IMR-90 (cell line): Measurements from ENCODE around the gene CFAP20. TPM values are rescaled to one million over a fixed set of nuclear protein-coding genes. Genes with fewer than 3 reads are reported as not detected.
"Not testable (repeated sequence)": the region's sequence is repeated elsewhere in the genome, so short reads cannot be mapped to it uniquely, and the experiment has no call there.

ENCODE experiments used
- ATAC-seq: fragments of 200-7000 bp; cut with Tn5 transposase; 2 replicates; pipeline ENCODE4 v1.9.1; 2020; ENCODE audit warnings: low read depth, mild to moderate bottlenecking, moderate library complexity
- BruUV-seq: library from RNA; stranded (reverse); fragments of 400-500 nt; replicated peaks from 2 replicates; lab custom pipeline; 2021; lab: Mats Ljungman, UMichigan
- CTCF ChIA-PET: fragments of 300-600 bp; formaldehyde crosslinking; extraction: SDS; loops from one replicate; lab custom pipeline; 2021; ENCODE audit warnings: antibody characterized with exemption; lab: Yijun Ruan, JAX
- POLR2A ChIA-PET: fragments of 300-600 bp; sonication (Branson Sonifier 250); formaldehyde crosslinking; loops from one replicate; lab custom pipeline; 2022; ENCODE audit warnings: antibody characterized with exemption; ENCODE audit not compliant: unreplicated experiment; lab: Charles Lee
- DNase-seq: peaks from one replicate; pipeline ENCODE4 v3.0.0; 2013
- H2AFZ ChIP-seq: replicated peaks from 2 replicates; pipeline ENCODE3; 2013; ENCODE audit warnings: low read length, mild to moderate bottlenecking; ENCODE audit not compliant: poor library complexity
- H2AK5ac ChIP-seq: 2 replicates; pipeline ENCODE4 v1.6.1; 2013; ENCODE audit warnings: low read depth, low read length, inconsistent platforms
- H2AK9ac ChIP-seq: replicated peaks from 2 replicates; pipeline ENCODE3; 2013; ENCODE audit warnings: mild to moderate bottlenecking, low read depth, low read length, moderate library complexity; ENCODE audit not compliant: poor library complexity
- H2BK120ac ChIP-seq: 2 replicates; pipeline ENCODE4 v1.6.1; 2013; ENCODE audit warnings: low read depth, low read length, inconsistent platforms
- H2BK15ac ChIP-seq: 3 replicates; pipeline ENCODE4 v1.6.1; 2013; ENCODE audit warnings: low read depth, low read length, inconsistent platforms
- H2BK20ac ChIP-seq: 2 replicates; pipeline ENCODE4 v1.6.1; 2013; ENCODE audit warnings: low read depth, mild to moderate bottlenecking, inconsistent platforms, low read length, moderate library complexity
- H2BK5ac ChIP-seq: 2 replicates; pipeline ENCODE4 v1.6.1; 2013; ENCODE audit warnings: mild to moderate bottlenecking, low read depth, low read length, inconsistent platforms; ENCODE audit not compliant: poor library complexity, severe bottlenecking
- H3K14ac ChIP-seq: replicated peaks from 2 replicates; pipeline ENCODE4 v1.6.1; 2013; ENCODE audit warnings: low read depth, low read length, inconsistent platforms
- H3K18ac ChIP-seq: 2 replicates; pipeline ENCODE4 v1.6.1; 2013; ENCODE audit warnings: low read depth, low read length, control low read depth
- H3K23ac ChIP-seq: 2 replicates; pipeline ENCODE4 v1.6.1; 2013; ENCODE audit warnings: low read depth, low read length, inconsistent platforms
- H3K27ac ChIP-seq: 2 replicates; pipeline ENCODE4 v1.5.1; 2013; ENCODE audit warnings: mild to moderate bottlenecking, control low read depth, low read length; ENCODE audit not compliant: insufficient read depth
- H3K27me3 ChIP-seq: 2 replicates; pipeline ENCODE4 v1.6.1; 2013; ENCODE audit warnings: low read length; ENCODE audit not compliant: control insufficient read depth, insufficient read depth
- H3K36me3 ChIP-seq: 2 replicates; pipeline ENCODE4 v1.6.1; 2013; ENCODE audit warnings: low read length, mixed read lengths; ENCODE audit not compliant: control insufficient read depth, insufficient read depth
- H3K4ac ChIP-seq: 2 replicates; pipeline ENCODE4 v1.6.1; 2013; ENCODE audit warnings: low read depth, low read length, inconsistent platforms
- H3K4me1 ChIP-seq: 2 replicates; pipeline ENCODE4 v1.6.1; 2013; ENCODE audit warnings: low read length, mixed read lengths; ENCODE audit not compliant: control insufficient read depth, insufficient read depth
- H3K4me2 ChIP-seq: 2 replicates; pipeline ENCODE4 v1.6.1; 2013; ENCODE audit warnings: low read depth, mild to moderate bottlenecking, control low read depth, low read length, moderate library complexity
- H3K4me3 ChIP-seq: 2 replicates; pipeline ENCODE4 v1.5.1; 2013; ENCODE audit warnings: low read depth, mild to moderate bottlenecking, control low read depth, low read length, moderate library complexity; ENCODE audit not compliant: insufficient read depth
- H3K56ac ChIP-seq: 2 replicates; pipeline ENCODE4 v1.6.1; 2013; ENCODE audit warnings: low read length, inconsistent platforms; ENCODE audit not compliant: insufficient read depth; ENCODE audit errors: extremely low read depth
- H3K79me1 ChIP-seq, 2 experiments: 2 replicates each; pipeline ENCODE4 v1.6.1; 2013; ENCODE audit warnings: low read length in 2 of 2, inconsistent platforms in 1 of 2, low read depth in 1 of 2
- H3K9ac ChIP-seq: 2 replicates; pipeline ENCODE4 v1.6.1; 2013; ENCODE audit warnings: low read depth, low read length, control low read depth
- H3K9me1 ChIP-seq: 2 replicates; pipeline ENCODE4 v1.6.1; 2013; ENCODE audit warnings: low read length, inconsistent platforms; ENCODE audit not compliant: insufficient read depth
- H3K9me3 ChIP-seq: 2 replicates; pipeline ENCODE4 v1.6.1; 2013; ENCODE audit warnings: low read length; ENCODE audit not compliant: control insufficient read depth, insufficient read depth
- H4K20me1 ChIP-seq: 2 replicates; pipeline ENCODE4 v1.6.1; 2013; ENCODE audit warnings: low read length, inconsistent platforms; ENCODE audit not compliant: insufficient read depth
- H4K5ac ChIP-seq: 2 replicates; pipeline ENCODE4 v1.6.1; 2013; ENCODE audit warnings: mild to moderate bottlenecking, low read depth, low read length, control low read depth
- H4K8ac ChIP-seq, 2 experiments: 2 replicates each; pipeline ENCODE4 v1.6.1; 2013; ENCODE audit warnings: low read depth in 2 of 2, low read length in 2 of 2, control low read depth in 1 of 2, inconsistent platforms in 1 of 2
- H4K91ac ChIP-seq: 2 replicates; pipeline ENCODE4 v1.6.1; 2013; ENCODE audit warnings: low read depth, low read length, inconsistent platforms; ENCODE audit not compliant: insufficient read depth
- BHLHE40 ChIP-seq: fragments of 150-350 bp; IDR thresholded peaks from 2 replicates; pipeline ENCODE4 v1.6.1; 2016; ENCODE audit warnings: mild to moderate bottlenecking, low read depth, low read length
- CEBPB ChIP-seq: IDR thresholded peaks from 2 replicates; pipeline ENCODE4 v1.6.1; 2012; ENCODE audit warnings: low read depth, low read length, improper control_type of control experiment
- CHD1 ChIP-seq: IDR thresholded peaks from 2 replicates; pipeline ENCODE4 v1.6.1; 2012; ENCODE audit warnings: low read depth, low read length, improper control_type of control experiment
- FOS ChIP-seq: fragments of 150-350 bp; IDR thresholded peaks from 2 replicates; pipeline ENCODE4 v1.6.1; 2016; ENCODE audit warnings: low read depth, low read length
- NFE2L2 ChIP-seq: fragments of 150-350 bp; IDR thresholded peaks from 2 replicates; pipeline ENCODE4 v1.6.1; 2016; ENCODE audit warnings: low read depth, mild to moderate bottlenecking, low read length
- POLR2A ChIP-seq: IDR thresholded peaks from 2 replicates; pipeline ENCODE4 v1.6.1; 2012; ENCODE audit warnings: mild to moderate bottlenecking, low read depth, low read length
- RFX5 ChIP-seq: IDR thresholded peaks from 2 replicates; pipeline ENCODE4 v1.8.0; 2012; ENCODE audit warnings: low read depth, mild to moderate bottlenecking, low read length, moderate library complexity
- WGBS, 2 experiments: methylation state at CpG; one replicate each; pipeline versions ENCODE4 v1.1.5 to v1.1.7; 2013; ENCODE audit warnings: missing lambda C conversion rate in 2 of 2; ENCODE audit not compliant: insufficient read length in 1 of 2; ENCODE audit errors: extremely low coverage in 2 of 2; 5-methylcytosine and 5-hydroxymethylcytosine counted together
- dilution Hi-C: fragments of 300-500 bp; cut with HindIII; formaldehyde crosslinking; loops from one replicate; pipeline ENCODE4 v1.14.3; 2018; ENCODE audit warnings: low sequenced_read_pairs; ENCODE audit not compliant: unreplicated experiment
- in situ Hi-C: fragments of 300-500 bp; cut with MboI; formaldehyde crosslinking; loops from 3 replicates; pipeline ENCODE4 v1.14.3; 2019; ENCODE audit warnings: low sequenced_read_pairs, inconsistent platforms, mixed read lengths
- intact Hi-C: fragments of 100-400 bp; cut with micrococcal nuclease; formaldehyde crosslinking; loops from 2 replicates; pipeline ENCODE4 v1.10.0; 2022
- polyA plus RNA-seq, 3 experiments: library from polyadenylated mRNA; depleted of rRNA; stranded (reverse); fragments of >200 nt; gene quantifications; 2 replicates each; pipeline ENCODE4 v1.2.3, GENCODE V29; 2012; ENCODE audit warnings: low replicate concordance in 1 of 3
- total RNA-seq: library from RNA; depleted of rRNA; stranded (reverse); fragments of >200 nt; gene quantifications from 2 replicates; pipeline ENCODE4 v1.2.3, GENCODE V29; 2012
- TF ChIP-seq, protein P1 (sequence below): fragments of 150-350 bp; IDR thresholded peaks from 2 replicates; pipeline ENCODE4 v1.6.1; 2016; ENCODE audit warnings: low read depth, mild to moderate bottlenecking, low read length, moderate library complexity, borderline replicate concordance
- TF ChIP-seq, protein P2 (sequence below): fragments of 150-350 bp; IDR thresholded peaks from 2 replicates; pipeline ENCODE4 v1.6.1; 2017; ENCODE audit warnings: mild to moderate bottlenecking, antibody characterized with exemption, low read length, low read depth

The CFAP20 gene
- total and polyA plus RNA-seq, 2 of the 4 experiments (the other 2 are of a cell fraction): 39.1 to 54.0 TPM

DNA sequence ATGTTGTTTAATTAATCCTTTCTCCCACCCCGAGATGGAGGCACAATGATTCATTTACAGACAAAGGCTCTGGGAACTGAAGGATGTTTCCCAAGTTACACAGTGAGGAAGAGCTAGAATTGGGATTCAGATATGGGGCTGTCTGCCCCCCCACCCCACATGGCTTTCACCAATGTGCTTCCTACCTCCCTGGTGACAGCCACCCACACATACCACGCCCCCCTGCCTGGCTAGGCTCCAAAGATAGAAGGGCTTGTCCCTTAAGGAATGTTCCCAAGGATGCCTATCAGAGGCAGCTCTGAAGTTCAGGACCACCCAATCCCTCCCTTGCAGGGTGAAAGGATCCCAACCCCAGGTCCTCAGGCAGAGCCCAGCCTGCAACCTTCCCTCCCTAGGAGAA is 32.9 kb downstream of the CFAP20 start:
- no peak overlapping the region for H4K91ac ChIP-seq
- no peak overlapping the region for H3K4me2 ChIP-seq
- intact Hi-C loops: no loop called here
- H4K20me1 ChIP-seq: no peaks in the 10 kb centered on the region
- no peak overlapping the region for H3K27ac ChIP-seq
- no peak overlapping the region for H3K56ac ChIP-seq
- no peak for DNase-seq
- no peak overlapping the region for H2BK5ac ChIP-seq
- H3K79me1 ChIP-seq: no peaks in the 10 kb centered on the region
- H2AK9ac ChIP-seq: no peak overlapping the region
- no peak overlapping the region for H3K9ac ChIP-seq
- no peak overlapping the region for H3K23ac ChIP-seq
- H3K18ac ChIP-seq: no peak overlapping the region
- H2BK20ac ChIP-seq: no peak overlapping the region
- no peaks in the 10 kb centered on the region for H3K36me3 ChIP-seq
- H3K4me1 ChIP-seq: no peaks in the 10 kb centered on the region
- in situ Hi-C loops: no loop called here
- no CpG with 5 or more reads among the region's 2 CpGs for WGBS, 2 experiments
- no peak overlapping the region for H2AK5ac ChIP-seq
- no peak for ATAC-seq
- no peak overlapping the region for H3K4me3 ChIP-seq
- H3K14ac ChIP-seq: no peak overlapping the region
- dilution Hi-C loops: no loop called here
- ChIA-PET POLR2A (no interaction called here), CTCF (no interaction called here)
- H3K9me1 ChIP-seq: no peaks in the 10 kb centered on the region
- H3K27me3 ChIP-seq: peaks cover 15% of the 10 kb centered on the region
- no peak overlapping the region for H3K4ac ChIP-seq
- no peak overlapping the region for H2BK120ac ChIP-seq
- H3K9me3 ChIP-seq: no peaks in the 10 kb centered on the region
- H2AFZ ChIP-seq: peak overlapping the region; percentile 23
- TF ChIP-seq, protein P1, sequence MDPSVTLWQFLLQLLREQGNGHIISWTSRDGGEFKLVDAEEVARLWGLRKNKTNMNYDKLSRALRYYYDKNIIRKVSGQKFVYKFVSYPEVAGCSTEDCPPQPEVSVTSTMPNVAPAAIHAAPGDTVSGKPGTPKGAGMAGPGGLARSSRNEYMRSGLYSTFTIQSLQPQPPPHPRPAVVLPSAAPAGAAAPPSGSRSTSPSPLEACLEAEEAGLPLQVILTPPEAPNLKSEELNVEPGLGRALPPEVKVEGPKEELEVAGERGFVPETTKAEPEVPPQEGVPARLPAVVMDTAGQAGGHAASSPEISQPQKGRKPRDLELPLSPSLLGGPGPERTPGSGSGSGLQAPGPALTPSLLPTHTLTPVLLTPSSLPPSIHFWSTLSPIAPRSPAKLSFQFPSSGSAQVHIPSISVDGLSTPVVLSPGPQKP: no peak
- TF ChIP-seq RFX5 (no peak), FOS (no peak), NFE2L2 (no peak), CEBPB (no peak), POLR2A (no peak), CHD1 (no peak), BHLHE40 (no peak)
- TF ChIP-seq, protein P2, sequence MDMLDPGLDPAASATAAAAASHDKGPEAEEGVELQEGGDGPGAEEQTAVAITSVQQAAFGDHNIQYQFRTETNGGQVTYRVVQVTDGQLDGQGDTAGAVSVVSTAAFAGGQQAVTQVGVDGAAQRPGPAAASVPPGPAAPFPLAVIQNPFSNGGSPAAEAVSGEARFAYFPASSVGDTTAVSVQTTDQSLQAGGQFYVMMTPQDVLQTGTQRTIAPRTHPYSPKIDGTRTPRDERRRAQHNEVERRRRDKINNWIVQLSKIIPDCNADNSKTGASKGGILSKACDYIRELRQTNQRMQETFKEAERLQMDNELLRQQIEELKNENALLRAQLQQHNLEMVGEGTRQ: no peak
- BruUV-seq: no TSS peak
- no peak overlapping the region for H4K8ac ChIP-seq
- H2BK15ac ChIP-seq: no peak overlapping the region
- H4K5ac ChIP-seq: no peak overlapping the region

DNA sequence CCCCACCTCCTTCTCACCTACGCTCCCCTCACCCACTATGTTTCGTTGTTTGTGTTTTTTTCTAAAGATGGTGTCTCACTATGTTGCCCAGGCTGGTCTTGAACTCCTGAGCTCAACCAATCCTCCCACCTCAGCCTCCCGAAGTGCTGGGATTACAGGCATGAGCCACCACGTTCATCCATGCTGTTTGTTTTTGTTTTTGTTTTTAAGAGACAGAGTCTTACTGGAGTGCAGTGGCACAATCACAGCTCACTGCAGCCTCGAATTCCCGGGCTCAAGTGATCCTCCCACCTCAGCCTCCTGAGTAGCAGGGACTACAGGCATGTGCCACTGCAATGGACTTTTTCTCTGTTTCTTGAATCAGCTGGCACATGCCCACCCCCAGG is 33.6 kb downstream of the CFAP20 start:
- DNase-seq, H3K14ac ChIP-seq, H3K4me1 ChIP-seq, H3K9me3 ChIP-seq, H3K36me3 ChIP-seq, ATAC-seq, H3K27ac ChIP-seq, H4K20me1 ChIP-seq, H2BK20ac ChIP-seq, H4K8ac ChIP-seq, H2AK5ac ChIP-seq, dilution Hi-C loops, H2BK120ac ChIP-seq, H2BK5ac ChIP-seq, H2BK15ac ChIP-seq, H3K79me1 ChIP-seq, H2AFZ ChIP-seq, H3K4ac ChIP-seq, POLR2A ChIA-PET, H3K9me1 ChIP-seq, H3K23ac ChIP-seq, H2AK9ac ChIP-seq, BruUV-seq, CTCF ChIA-PET, intact Hi-C loops, H3K56ac ChIP-seq, H4K5ac ChIP-seq, H3K4me2 ChIP-seq, H3K18ac ChIP-seq, H3K4me3 ChIP-seq, in situ Hi-C loops, H3K9ac ChIP-seq, H4K91ac ChIP-seq: not testable (repeated sequence)
- peaks cover 15% of the 10 kb centered on the region for H3K27me3 ChIP-seq
- WGBS, 2 experiments: no CpG with 5 or more reads among the region's 6 CpGs
